HT-29 (cell line): ENCODE measurements around the gene CPNE5. TPM values are rescaled to one million over a fixed set of nuclear protein-coding genes. Genes with fewer than 3 reads are reported as not detected.
"Not testable (repeated sequence)": the region's sequence is repeated elsewhere in the genome, so short reads cannot be mapped to it uniquely, and the experiment has no call there.

Source experiments
- DNase-seq: peaks from one replicate; pipeline ENCODE4 v3.0.0-alpha.2; 2015; ENCODE audit warnings: low spot score
- total RNA-seq: library from RNA; depleted of rRNA; stranded (reverse); fragments of >200 nt; shearing (Covaris generic); gene quantifications from 2 replicates; pipeline ENCODE4 v1.2.3, GENCODE V29; 2014

The CPNE5 gene
- total RNA-seq, 1 experiment from 2014 or later: 0.10 TPM

DNA sequence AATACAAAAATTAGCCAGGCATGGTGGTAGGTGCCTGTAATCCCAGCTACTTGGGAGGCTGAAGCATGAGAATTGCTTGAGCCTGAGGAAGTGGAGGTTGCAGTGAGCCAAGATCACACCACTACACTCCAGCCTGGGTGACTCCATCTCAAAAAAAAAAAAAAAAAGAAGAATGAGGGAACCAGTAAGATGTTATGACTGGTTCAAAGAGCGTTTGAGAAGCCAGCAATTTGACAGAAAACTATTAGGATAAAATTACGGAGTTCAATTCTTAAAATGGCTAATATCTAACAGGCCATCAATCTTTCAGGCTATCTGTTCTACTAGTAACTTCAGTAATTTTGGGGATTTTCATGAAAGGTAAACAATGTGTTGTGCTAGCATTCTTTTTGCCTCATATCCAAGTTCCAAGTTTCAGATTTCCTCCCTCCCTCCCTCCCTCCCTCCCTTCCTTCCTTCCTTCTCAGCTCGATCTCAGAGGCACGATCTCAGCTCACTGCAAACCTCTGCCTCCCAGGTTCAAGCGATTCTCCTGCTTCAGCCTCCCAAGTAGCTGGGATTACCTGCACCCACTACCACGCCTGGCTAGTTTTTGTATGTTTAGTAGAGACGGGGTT, 134.2 kb downstream of the CPNE5 start:
- not testable (repeated sequence) for DNase-seq

- DNase-seq: no peak
Measured at GRCh38 chr6:36703982-36704381, 135.3 kb downstream of the CPNE5 start.

DNA sequence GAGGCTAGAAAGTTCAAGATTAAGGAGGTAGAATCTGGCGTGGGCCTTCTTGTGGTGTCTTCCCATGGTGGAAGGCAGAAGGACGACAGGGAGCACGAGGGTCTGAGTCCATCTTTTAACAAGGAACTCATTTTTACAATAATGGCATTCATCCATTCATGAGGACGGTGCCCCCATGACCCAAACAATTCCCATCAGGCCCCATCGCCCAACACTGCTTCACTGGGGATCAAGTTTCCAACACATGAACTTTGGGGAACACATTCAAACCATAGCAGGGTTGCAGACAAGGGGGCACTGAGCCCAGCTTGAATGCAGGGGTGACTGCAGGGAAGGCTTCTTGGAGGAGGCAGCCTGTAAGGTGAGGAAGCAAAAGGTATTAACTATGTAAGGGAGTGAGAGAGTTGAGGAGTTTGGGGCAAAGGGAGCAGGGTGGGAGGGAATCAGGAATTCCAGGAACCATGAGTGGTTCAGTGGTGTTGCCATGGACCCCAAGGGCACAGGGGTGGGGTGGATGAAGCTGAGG, 136.1 kb downstream of the CPNE5 start:
- no peak for DNase-seq

DNA sequence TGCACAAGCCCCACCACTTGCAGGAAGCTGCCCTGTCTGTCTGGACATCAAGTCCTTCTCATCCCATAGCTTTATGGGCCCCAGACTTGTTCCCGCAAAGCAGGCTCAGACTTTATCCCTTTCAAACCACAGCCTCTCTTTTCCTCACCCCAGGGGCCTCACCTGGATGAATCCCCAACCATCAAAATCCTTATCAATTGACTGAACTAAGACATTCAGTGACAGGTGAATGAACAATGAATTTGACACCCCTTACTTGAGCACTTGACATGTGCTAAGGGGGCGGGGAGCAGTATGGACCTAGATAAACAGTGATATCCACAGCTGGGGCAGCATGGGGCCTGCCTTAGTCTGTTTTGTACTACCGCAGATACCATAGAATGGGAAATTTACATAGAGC, 136.6 kb downstream of the CPNE5 start:
- DNase-seq: no peak

GRCh38 chr6:36701401-36701991, 137.7 kb downstream of the CPNE5 start:
- peak; percentile 43 for DNase-seq

- DNase-seq: no peak
Measured at GRCh38 chr6:36700831-36701230, 138.4 kb downstream of the CPNE5 start.

GRCh38 chr6:36700071-36700812, 139.0 kb downstream of the CPNE5 start:
- no peak for DNase-seq

DNA sequence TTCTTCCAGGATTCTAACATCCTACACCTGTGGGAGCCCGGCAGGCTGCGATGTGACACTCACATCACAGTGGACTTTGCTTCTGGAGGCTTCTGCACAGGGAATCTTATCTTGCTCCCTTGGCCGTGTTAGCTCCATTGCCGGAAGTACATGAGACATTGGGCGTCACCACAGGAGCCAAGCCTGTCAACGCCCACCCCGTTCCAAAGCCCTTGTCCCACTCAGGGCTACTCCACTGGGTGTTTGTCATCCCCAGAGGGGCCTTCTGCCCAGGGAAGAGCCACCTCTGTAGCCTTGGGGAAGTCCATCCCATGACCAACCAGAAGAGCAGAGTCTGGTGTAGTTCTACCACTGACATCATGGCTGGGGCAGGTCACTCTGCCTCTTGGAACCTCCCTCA, 139.9 kb downstream of the CPNE5 start:
- DNase-seq: no peak

DNA sequence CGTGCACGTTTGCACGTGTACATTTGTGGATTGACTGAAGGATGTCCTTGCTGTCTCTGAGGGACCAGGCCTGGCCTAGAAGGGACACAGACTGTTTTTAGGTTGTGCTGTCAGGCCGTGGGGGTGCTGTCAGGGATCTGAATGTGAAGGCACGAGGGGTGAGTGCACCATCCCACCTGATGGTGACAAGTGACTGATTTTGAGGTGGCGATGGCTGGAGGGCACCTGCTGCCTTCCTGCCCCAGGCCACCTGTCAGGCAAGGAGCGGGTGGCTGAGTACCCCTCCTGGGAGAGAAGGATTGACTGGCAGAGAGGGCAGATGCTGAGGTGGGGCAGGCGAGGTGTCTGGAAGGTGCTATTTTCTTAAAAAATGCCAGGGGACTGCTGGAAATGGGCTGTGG, 140.4 kb downstream of the CPNE5 start:
- DNase-seq: no peak

GRCh38 chr6:36698196-36698595, 141.0 kb downstream of the CPNE5 start:
- DNase-seq: no peak

GRCh38 chr6:36697481-36697903, 141.8 kb downstream of the CPNE5 start, which contains the start of gene RAB44:
Gene RAB44 (plus strand): TSS chr6:36697826. CDS start chr6:36704236, 6,410 bp downstream.
- no peak for DNase-seq

- no peak for DNase-seq
Measured at GRCh38 chr6:36695414-36695813, 143.8 kb downstream of the CPNE5 start.

- no peak for DNase-seq
Measured at GRCh38 chr6:36694616-36695015, 144.6 kb downstream of the CPNE5 start.

DNA sequence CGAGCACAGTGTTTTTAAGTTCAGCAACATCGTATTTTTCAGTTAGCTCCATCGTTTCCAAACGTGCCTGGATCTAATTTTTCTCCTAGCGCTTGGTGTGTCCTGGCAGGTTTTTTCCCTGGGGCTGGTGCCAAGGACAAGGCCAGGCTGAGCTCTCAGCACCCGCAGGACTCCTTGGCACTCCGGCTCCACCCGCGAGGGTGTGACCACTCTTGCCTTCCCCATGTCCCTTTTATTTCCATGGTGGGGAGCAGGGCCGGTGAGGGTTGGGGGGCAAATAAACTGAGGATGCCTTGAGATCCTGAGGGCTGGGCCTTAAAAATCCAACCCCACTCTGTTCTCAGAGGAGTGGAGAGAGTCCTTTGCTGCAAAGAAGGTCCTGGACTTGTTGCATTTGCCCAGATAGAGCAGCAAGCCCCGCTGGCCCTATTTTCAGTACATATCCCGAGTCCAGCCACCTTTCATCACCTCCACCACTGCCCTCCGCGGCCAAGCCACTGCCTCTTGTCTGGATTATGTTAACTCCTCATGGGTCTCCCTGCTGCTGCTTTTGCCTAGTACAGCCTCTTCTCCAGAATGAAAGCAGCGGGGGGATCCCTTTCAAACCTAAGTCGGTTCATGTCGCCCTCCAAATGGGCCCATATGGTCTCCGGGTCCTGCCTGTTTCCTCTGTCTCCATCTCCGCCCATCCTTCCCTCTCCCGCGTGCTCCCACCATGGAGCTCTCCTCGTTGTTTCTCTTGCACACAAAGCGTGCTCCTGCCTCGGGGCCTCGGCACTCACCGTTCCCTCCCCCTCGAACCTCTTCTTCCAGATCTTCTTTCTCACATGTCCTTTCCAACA, 146.2 kb downstream of the CPNE5 start:
- DNase-seq: no peak

- no peak for DNase-seq
Measured at GRCh38 chr6:36692220-36692619, 147.0 kb downstream of the CPNE5 start.

GRCh38 chr6:36691612-36692011, 147.6 kb downstream of the CPNE5 start:
- no peak for DNase-seq

GRCh38 chr6:36691011-36691410, 148.2 kb downstream of the CPNE5 start:
- no peak for DNase-seq
